Measurements from ENCODE around the gene ALDH1A1.

DNA sequence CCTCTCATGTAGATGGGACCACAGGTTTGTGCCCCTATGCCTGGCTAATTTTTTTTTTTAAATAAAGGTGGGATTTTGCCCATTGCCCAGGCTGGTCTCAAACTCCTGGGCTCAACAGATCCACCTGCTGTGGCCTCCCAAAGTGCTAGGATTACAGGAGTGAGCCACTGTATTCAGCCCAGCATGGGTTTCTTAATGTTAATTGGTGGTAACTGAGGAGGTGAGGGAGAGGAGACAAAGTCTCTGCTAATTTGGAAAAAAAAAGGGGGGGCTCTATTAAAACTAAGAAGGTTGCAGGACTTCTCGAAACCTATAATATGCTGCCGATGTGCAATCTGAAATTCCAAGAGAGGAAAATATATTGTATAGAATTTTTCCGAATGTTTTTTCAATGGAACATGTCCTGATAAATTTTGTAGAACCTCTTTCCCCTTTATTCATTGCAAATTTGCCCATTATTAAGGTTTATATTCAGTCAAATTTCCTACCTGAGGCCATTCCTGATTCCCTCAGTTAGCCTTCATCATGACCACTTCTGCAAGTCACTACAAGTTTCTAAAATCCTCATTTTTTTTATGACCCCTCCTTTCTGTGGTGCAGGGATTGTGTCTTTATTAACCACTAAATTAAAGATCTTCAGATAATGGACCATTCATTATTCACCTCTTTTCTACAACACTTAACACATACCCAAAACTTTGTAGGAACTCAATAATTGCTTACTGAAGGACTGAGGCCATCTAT, 52.9 kb downstream of the ALDH1A1 start:
- no peak for TF ChIP-seq EZH2 (IDR thresholded peaks at IDR 0.05; ENCODE audit: borderline replicate concordance, low read depth, low read length, poor library complexity, severe bottlenecking)
- TF ChIP-seq, protein P1, sequence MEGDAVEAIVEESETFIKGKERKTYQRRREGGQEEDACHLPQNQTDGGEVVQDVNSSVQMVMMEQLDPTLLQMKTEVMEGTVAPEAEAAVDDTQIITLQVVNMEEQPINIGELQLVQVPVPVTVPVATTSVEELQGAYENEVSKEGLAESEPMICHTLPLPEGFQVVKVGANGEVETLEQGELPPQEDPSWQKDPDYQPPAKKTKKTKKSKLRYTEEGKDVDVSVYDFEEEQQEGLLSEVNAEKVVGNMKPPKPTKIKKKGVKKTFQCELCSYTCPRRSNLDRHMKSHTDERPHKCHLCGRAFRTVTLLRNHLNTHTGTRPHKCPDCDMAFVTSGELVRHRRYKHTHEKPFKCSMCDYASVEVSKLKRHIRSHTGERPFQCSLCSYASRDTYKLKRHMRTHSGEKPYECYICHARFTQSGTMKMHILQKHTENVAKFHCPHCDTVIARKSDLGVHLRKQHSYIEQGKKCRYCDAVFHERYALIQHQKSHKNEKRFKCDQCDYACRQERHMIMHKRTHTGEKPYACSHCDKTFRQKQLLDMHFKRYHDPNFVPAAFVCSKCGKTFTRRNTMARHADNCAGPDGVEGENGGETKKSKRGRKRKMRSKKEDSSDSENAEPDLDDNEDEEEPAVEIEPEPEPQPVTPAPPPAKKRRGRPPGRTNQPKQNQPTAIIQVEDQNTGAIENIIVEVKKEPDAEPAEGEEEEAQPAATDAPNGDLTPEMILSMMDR (conservative IDR thresholded peaks at IDR 0.05; ENCODE audit: low read depth, low read length), result no peak
